Lower leg skin (tissue), 4 donors: Measurements from ENCODE around the gene NFRKB. TPM values are rescaled to one million over a fixed set of nuclear protein-coding genes. Genes with fewer than 3 reads are reported as not detected.

Experiments
- DNase-seq, 2 donors: peaks; one replicate each; pipeline ENCODE4 v3.0.0-alpha.2; 2019; ENCODE audit warnings: low spot score in 2 of 2
- H3K4me3 ChIP-seq: fragments of 200-600 bp; sonication (generic); 2 replicates; pipeline ENCODE4 v1.5.1; 2017; ENCODE audit warnings: mild to moderate bottlenecking, low read depth; ENCODE audit not compliant: poor library complexity, severe bottlenecking
- POLR2A ChIP-seq, 2 donors: fragments of 450-650 bp; IDR thresholded peaks; one replicate each; pipeline ENCODE4 v1.6.1; 2016 to 2017; ENCODE audit warnings: antibody characterized with exemption in 2 of 2, mild to moderate bottlenecking in 1 of 2, moderate library complexity in 1 of 2
- WGBS, 2 donors: methylation state at CpG; one replicate each; pipeline ENCODE4 v1.1.5; 2018; 5-methylcytosine and 5-hydroxymethylcytosine counted together
- intact Hi-C: fragments of 100-400 bp; cut with DNase I; formaldehyde crosslinking; loops from one replicate; pipeline ENCODE4 v1.15.0; 2023; ENCODE audit warnings: low total_unique reads
- total RNA-seq, 4 donors: library from RNA; depleted of rRNA; stranded (reverse); fragments of >200 nt; gene quantifications; one replicate each; pipeline ENCODE4 v1.1.0, GENCODE V29; 2016
- TF ChIP-seq, protein P1 (sequence below), 3 donors: fragments of 450-650 bp; IDR thresholded peaks; one replicate each; pipeline ENCODE4 v1.5.1; 2016; ENCODE audit warnings: antibody characterized with exemption in 3 of 3, mild to moderate bottlenecking in 3 of 3, moderate library complexity in 2 of 3

Gene NFRKB
- total RNA-seq, 4 donors from 2014 or later = 41.9 to 57.1 (median 53.2) TPM

DNA sequence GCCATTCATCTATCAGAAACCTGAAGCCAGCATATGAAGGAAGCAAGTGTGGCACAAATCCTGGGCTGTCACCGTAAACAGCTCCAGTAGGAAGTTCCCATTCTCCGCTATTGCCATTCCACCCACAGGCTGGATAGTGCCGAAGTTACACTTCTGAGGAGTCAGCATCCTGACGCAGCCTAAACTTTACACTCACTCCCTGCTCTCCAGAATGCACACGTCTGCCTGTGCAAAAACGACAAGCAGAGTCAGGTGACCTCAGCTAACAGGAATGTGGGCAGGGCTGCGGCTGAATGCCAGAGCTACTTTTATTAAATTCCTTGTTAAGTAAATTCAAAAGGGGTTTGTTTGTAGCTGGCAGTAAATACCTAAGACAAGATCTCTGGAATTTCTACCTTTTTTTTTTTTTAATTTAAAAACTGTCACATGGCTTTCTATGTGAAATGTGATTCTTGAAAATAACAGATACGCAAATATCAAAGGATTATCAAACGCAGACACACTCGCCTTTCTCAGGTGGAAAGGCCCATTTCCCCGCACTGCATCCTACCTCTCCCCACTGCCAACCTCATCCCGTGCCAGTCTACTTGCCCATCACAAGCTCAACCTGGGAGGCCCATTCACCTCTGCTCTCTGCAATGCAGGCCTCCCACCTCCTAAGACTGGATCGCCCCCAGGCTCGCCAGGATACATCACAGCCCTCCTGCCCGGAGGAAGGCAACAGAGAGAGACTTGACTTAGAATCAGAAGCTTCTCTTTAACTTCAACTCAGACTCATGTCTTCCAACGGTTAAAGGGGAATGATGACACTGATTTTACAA lies 33.5 kb downstream of the NFRKB start:
- intact Hi-C loops = no loop called here
- peak; percentile 76 to 89 for DNase-seq
- WGBS, 2 donors = 43 to 44% methylated on average over 16 of the region's 16 CpGs
- no peak for TF ChIP-seq POLR2A (IDR thresholded peaks at IDR 0.05)
- TF ChIP-seq, protein P1, sequence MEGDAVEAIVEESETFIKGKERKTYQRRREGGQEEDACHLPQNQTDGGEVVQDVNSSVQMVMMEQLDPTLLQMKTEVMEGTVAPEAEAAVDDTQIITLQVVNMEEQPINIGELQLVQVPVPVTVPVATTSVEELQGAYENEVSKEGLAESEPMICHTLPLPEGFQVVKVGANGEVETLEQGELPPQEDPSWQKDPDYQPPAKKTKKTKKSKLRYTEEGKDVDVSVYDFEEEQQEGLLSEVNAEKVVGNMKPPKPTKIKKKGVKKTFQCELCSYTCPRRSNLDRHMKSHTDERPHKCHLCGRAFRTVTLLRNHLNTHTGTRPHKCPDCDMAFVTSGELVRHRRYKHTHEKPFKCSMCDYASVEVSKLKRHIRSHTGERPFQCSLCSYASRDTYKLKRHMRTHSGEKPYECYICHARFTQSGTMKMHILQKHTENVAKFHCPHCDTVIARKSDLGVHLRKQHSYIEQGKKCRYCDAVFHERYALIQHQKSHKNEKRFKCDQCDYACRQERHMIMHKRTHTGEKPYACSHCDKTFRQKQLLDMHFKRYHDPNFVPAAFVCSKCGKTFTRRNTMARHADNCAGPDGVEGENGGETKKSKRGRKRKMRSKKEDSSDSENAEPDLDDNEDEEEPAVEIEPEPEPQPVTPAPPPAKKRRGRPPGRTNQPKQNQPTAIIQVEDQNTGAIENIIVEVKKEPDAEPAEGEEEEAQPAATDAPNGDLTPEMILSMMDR (IDR thresholded peaks at IDR 0.05) = no peak
- H3K4me3 ChIP-seq = no peak overlapping the region

DNA sequence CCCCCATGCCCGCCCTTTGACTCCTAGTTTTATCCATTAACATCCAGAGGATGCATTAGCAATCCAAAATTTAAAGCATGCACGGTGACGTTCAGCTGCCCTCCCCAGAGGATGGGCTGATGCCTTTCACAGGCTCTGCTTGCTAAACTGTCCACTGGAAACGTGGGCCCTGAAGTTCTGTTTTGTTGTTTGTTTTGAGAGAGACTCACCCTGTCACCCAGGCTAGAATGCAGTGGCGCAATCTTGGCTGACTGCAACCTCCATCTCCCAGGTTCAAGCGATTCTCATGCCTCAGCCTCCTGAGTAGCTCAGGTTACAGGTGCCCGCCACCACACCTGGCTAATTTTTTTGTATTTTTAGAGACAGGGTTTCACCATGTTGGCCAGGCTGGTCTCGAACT lies 39.3 kb downstream of the NFRKB start:
- no peak for TF ChIP-seq POLR2A (IDR thresholded peaks at IDR 0.05)
- TF ChIP-seq, protein P1 (IDR thresholded peaks at IDR 0.05) = no peak
- DNase-seq = peak in 1 of 2 donors; percentile 63
- intact Hi-C loops = no loop called here
- no peak overlapping the region for H3K4me3 ChIP-seq
- WGBS, 2 donors = 87 to 95% methylated on average over 8 of the region's 8 CpGs

DNA sequence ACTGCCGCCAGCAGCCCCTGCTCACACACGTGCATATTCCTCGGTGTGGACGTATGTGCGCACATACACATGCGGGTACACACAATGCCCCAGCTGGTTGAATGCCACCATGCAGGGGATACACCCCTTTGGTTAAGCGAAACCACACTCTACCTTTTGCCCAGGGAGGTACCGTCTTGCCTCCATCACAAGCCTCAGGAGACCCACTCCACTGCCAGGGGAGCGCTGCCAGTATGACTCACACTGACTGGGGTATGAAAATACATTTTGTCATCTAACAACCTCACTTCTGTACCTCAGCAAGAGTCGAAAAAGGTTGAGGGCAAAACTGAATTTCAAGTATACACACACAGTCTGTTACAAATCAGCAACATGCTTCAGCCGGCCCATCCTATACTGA lies 40.3 kb downstream of the NFRKB start:
- H3K4me3 ChIP-seq = no peak overlapping the region
- 60 to 61% methylated on average over 11 of the region's 11 CpGs for WGBS, 2 donors
- no peak for TF ChIP-seq POLR2A (IDR thresholded peaks at IDR 0.05)
- TF ChIP-seq, protein P1 (IDR thresholded peaks at IDR 0.05) = no peak
- intact Hi-C loops = no loop called here
- peak in 1 of 2 donors; percentile 83 for DNase-seq

DNA sequence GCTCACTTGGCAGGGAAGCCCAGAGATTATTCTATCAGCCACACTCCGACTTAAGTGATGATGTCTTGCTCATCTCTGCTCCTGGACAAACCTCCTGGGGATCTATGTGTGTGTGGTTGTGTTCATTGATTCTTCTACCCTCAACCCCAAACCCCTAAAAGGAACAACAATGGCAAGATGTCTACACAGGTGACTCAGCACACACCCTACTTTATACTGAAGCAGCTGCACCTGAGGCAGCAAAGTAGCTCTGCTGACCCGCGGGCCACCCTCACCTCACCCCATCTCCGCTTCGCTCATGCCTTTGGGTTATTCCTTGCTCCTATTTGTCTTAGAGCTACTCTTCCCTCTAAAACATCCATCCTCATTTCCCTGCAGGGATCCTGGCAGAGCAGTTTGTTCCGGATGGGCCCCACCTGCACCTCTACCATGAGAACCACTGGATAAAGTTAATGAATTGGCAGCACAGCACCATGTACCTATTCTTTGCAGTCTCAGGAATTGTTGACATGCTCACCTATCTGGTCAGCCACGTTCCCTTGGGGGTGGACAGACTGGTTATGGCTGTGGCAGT lies 41.1 kb downstream of the NFRKB start:
- H3K4me3 ChIP-seq = no peak overlapping the region
- no peak for TF ChIP-seq POLR2A (IDR thresholded peaks at IDR 0.05)
- TF ChIP-seq, protein P1 (IDR thresholded peaks at IDR 0.05) = no peak
- peak in 1 of 2 donors; percentile 50 for DNase-seq
- 52 to 58% methylated on average over 7 of the region's 7 CpGs for WGBS, 2 donors
- intact Hi-C loops = no loop called here

DNA sequence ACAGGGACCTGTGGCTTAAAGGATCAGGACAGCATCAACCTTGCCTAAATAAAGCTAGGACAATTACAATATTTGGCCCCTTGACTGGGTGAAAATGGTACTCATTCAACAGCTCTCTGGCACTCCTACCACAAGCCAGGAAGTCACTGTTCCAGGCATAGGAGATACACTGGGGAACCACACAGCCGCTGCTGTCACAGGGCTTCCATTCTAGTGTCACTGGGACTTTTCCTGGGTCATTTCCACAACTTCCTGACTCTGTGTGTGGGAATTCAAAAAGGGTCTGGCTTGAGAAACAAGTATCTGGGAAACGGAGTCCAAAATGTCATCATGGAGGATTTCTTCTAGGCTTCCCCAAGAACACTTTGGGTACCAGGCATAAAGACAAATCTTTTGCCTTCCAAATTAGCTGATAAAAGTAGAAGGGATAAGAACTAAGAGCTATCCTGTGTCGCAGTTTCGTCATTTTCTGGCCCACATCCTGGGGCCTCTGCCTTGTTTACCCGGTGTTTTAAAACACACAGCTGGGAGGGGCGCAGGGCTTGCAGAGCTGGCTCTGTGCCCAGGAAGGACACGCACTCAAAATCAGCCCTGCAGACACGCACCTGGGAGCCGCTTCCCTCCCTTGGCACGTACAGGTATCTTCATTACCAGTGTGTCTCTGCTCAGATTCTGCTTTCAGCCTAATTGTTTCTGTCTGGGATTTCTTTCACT lies 41.7 kb downstream of the NFRKB start:
- 16 to 21% methylated on average over 10 of the region's 10 CpGs for WGBS, 2 donors
- peak; percentile 77 to 91 for DNase-seq
- no peak for TF ChIP-seq POLR2A (IDR thresholded peaks at IDR 0.05)
- TF ChIP-seq, protein P1 (IDR thresholded peaks at IDR 0.05) = no peak
- no peak overlapping the region for H3K4me3 ChIP-seq
- intact Hi-C loops = no loop called here
